Fibroblast of lung (primary cell): ENCODE data around the gene DMAC2L. TPM values are rescaled to one million over a fixed set of nuclear protein-coding genes. Genes with fewer than 3 reads are reported as not detected.

Source experiments
- DNase-seq, 2 donors: peaks; one replicate each; pipeline versions ENCODE4 v3.0.0 to v3.0.0-alpha.2; 2010; ENCODE audit warnings: low read depth in 2 of 2
- H2AFZ ChIP-seq: 2 replicates; pipeline ENCODE4 v1.5.1; 2012; ENCODE audit warnings: low read length, control low read depth, inconsistent platforms
- H3K27ac ChIP-seq: 2 replicates; pipeline ENCODE4 v1.5.1; 2011; ENCODE audit warnings: low read length, control low read depth; ENCODE audit not compliant: insufficient read depth
- H3K27me3 ChIP-seq: 2 replicates; pipeline ENCODE4 v1.5.1; 2011; ENCODE audit warnings: mild to moderate bottlenecking, low read length; ENCODE audit not compliant: control insufficient read depth, insufficient read depth
- H3K36me3 ChIP-seq: 2 replicates; pipeline ENCODE4 v1.5.1; 2011; ENCODE audit warnings: low read length; ENCODE audit not compliant: control insufficient read depth, insufficient read depth
- H3K4me1 ChIP-seq: 2 replicates; pipeline ENCODE4 v1.5.1; 2011; ENCODE audit warnings: low read length; ENCODE audit not compliant: control insufficient read depth, insufficient read depth; ENCODE audit errors: extremely low read depth
- H3K4me2 ChIP-seq: 2 replicates; pipeline ENCODE4 v1.5.1; 2011; ENCODE audit warnings: low read length, control low read depth; ENCODE audit not compliant: insufficient read depth; ENCODE audit errors: extremely low read depth
- H3K4me3 ChIP-seq, 4 experiments: fragments of 200-600 bp in 1 of 4; sonication (generic) in 1 of 4; replicated peaks in 1 of 4; 2 replicates each; pipeline ENCODE4 v1.5.1; 2011 to 2016; ENCODE audit warnings: low read length in 4 of 4, low read depth in 3 of 4, mild to moderate bottlenecking in 3 of 4, control low read depth in 2 of 4, inconsistent platforms in 1 of 4, mixed read lengths in 1 of 4; ENCODE audit not compliant: insufficient read depth in 1 of 4; ENCODE audit errors: control extremely low read depth in 1 of 4
- H3K79me2 ChIP-seq: 2 replicates; pipeline ENCODE4 v1.5.1; 2012; ENCODE audit warnings: mild to moderate bottlenecking, low read length, inconsistent platforms; ENCODE audit not compliant: control insufficient read depth, insufficient read depth
- H3K9ac ChIP-seq: 2 replicates; pipeline ENCODE4 v1.5.1; 2011; ENCODE audit warnings: mild to moderate bottlenecking, low read length, control low read depth; ENCODE audit not compliant: insufficient read depth
- H3K9me3 ChIP-seq: 2 replicates; pipeline ENCODE4 v1.5.1; 2012; ENCODE audit warnings: low read depth, low read length; ENCODE audit not compliant: control insufficient read depth, insufficient read depth
- H4K20me1 ChIP-seq: 2 replicates; pipeline ENCODE4 v1.5.1; 2011; ENCODE audit warnings: low read length; ENCODE audit not compliant: control insufficient read depth, insufficient read depth; ENCODE audit errors: extremely low read depth
- CTCF ChIP-seq, 2 donors: IDR thresholded peaks in 1 of 2; conservative IDR thresholded peaks in 1 of 2; 1 replicate in 1 of 2; 2 replicates in 1 of 2; pipeline ENCODE4 v1.5.1; 2011 to 2012; ENCODE audit warnings: low read length in 2 of 2, control low read depth in 1 of 2, inconsistent platforms in 1 of 2, low read depth in 1 of 2, mild to moderate bottlenecking in 1 of 2
- EZH2 ChIP-seq: IDR thresholded peaks from 2 replicates; pipeline ENCODE4 v1.5.1; 2012; ENCODE audit warnings: low read length, control low read depth, mild to moderate bottlenecking; ENCODE audit errors: missing control alignments
- polyA plus RNA-seq, 2 donors: library from polyadenylated mRNA; depleted of rRNA in 1 of 2; stranded (reverse) in 1 of 2; unstranded in 1 of 2; fragments of >200 nt; gene quantifications; 2 replicates each; pipeline ENCODE4 v1.2.1, GENCODE V29; 2011 to 2012; ENCODE audit warnings: missing spikeins in 1 of 2
- total RNA-seq: library from RNA; depleted of rRNA; stranded (reverse); fragments of >200 nt; gene quantifications from 2 replicates; pipeline ENCODE4 v1.2.1, GENCODE V29; 2014

The DMAC2L gene
- total and polyA plus RNA-seq, 2 donors (not counting 1 experiment from before 2014, with no cell fraction given): 4.8 to 17.6 TPM

- Histone ChIP-seq H3K4me1 (peaks cover 2% of the 10 kb centered on the region), H3K27me3 (no peaks in the 10 kb centered on the region), H3K27ac (no peak overlapping the region), H3K4me2 (no peak overlapping the region), H3K9me3 (no peaks in the 10 kb centered on the region), H2AFZ (no peak overlapping the region), H4K20me1 (no peaks in the 10 kb centered on the region), H3K79me2 (no peaks in the 10 kb centered on the region), H3K36me3 (no peaks in the 10 kb centered on the region), H3K9ac (no peak overlapping the region), H3K4me3 (no peak overlapping the region)
- TF ChIP-seq CTCF (conservative IDR thresholded peaks at IDR 0.05 in 1 of 2, IDR thresholded peaks at IDR 0.05 in 1 of 2; ENCODE audit: low read depth in 1 of 2, low read length in 2 of 2) (no peak), EZH2 (no peak)
- peak; percentile 5 to 6 for DNase-seq
These were observed 3.7 kb upstream of the DMAC2L start for GRCh38 chr14:50308363-50308915.

- no peak for DNase-seq
- Histone ChIP-seq H3K27me3 (no peaks in the 10 kb centered on the region), H3K9ac (no peak overlapping the region), H3K4me1 (peaks cover 2% of the 10 kb centered on the region), H3K27ac (no peak overlapping the region), H3K4me3 (no peak overlapping the region), H4K20me1 (no peaks in the 10 kb centered on the region), H3K9me3 (no peaks in the 10 kb centered on the region), H2AFZ (no peak overlapping the region), H3K36me3 (no peaks in the 10 kb centered on the region), H3K4me2 (no peak overlapping the region), H3K79me2 (no peaks in the 10 kb centered on the region)
- TF ChIP-seq EZH2 (no peak), CTCF (conservative IDR thresholded peaks at IDR 0.05 in 1 of 2, IDR thresholded peaks at IDR 0.05 in 1 of 2; ENCODE audit: low read depth in 1 of 2, low read length in 2 of 2) (no peak)
These were observed 1.7 kb upstream of the DMAC2L start for GRCh38 chr14:50310445-50310844.

GRCh38 chr14:50311337-50311971 lies 670 bp upstream of the DMAC2L start:
- H3K4me2 ChIP-seq: peak overlapping the region; percentile 89
- DNase-seq: peak in 1 of 2 donors; percentile 8
- no peaks in the 10 kb centered on the region for H3K9me3 ChIP-seq
- H4K20me1 ChIP-seq: no peaks in the 10 kb centered on the region
- peak overlapping the region; percentile 84 for H3K9ac ChIP-seq
- peak overlapping the region; percentile 91 for H2AFZ ChIP-seq
- H3K27me3 ChIP-seq: no peaks in the 10 kb centered on the region
- no peaks in the 10 kb centered on the region for H3K36me3 ChIP-seq
- TF ChIP-seq EZH2: no peak
- peak; percentile 23 to 37 for TF ChIP-seq CTCF (conservative IDR thresholded peaks at IDR 0.05 in 1 of 2, IDR thresholded peaks at IDR 0.05 in 1 of 2; ENCODE audit: low read depth in 1 of 2, low read length in 2 of 2)
- H3K79me2 ChIP-seq: no peaks in the 10 kb centered on the region
- peaks cover 2% of the 10 kb centered on the region for H3K4me1 ChIP-seq
- peak overlapping the region; percentile 69 to 90 (median 80) for H3K4me3 ChIP-seq
- no peak overlapping the region for H3K27ac ChIP-seq
